Breast epithelium (tissue), 4 donors: Measurements from ENCODE around the gene HCFC1R1. TPM values are rescaled to one million over a fixed set of nuclear protein-coding genes. Genes with fewer than 3 reads are reported as not detected.
A peak's percentile ranks its signal among the peaks of the same experiment; 100 is the strongest.
"Not testable (repeated sequence)": the region's sequence is repeated elsewhere in the genome, so short reads cannot be mapped to it uniquely, and the experiment has no call there.

Experiments used
- DNase-seq, 2 donors: peaks; one replicate each; pipeline ENCODE4 v3.0.0-alpha.2; 2019; ENCODE audit warnings: low spot score in 2 of 2
- H3K27ac ChIP-seq, 2 donors: fragments of 200-600 bp; sonication (generic) in 1 of 2; one replicate each; pipeline ENCODE4 v1.5.1; 2016 to 2019; ENCODE audit warnings: mild to moderate bottlenecking in 1 of 2
- H3K27me3 ChIP-seq, 2 donors: fragments of 200-600 bp; sonication (generic) in 1 of 2; one replicate each; pipeline versions ENCODE4 v1.5.1 to v1.6.0; 2017 to 2019; ENCODE audit warnings: control low read depth in 1 of 2, mild to moderate bottlenecking in 1 of 2
- H3K36me3 ChIP-seq: fragments of 200-600 bp; one replicate; pipeline ENCODE4 v1.5.1; 2019
- H3K4me1 ChIP-seq, 2 donors: fragments of 200-600 bp; sonication (generic); one replicate each; pipeline ENCODE4 v1.5.1; 2016 to 2019; ENCODE audit warnings: control low read depth in 1 of 2
- H3K4me3 ChIP-seq, 3 donors: fragments of 200-600 bp; sonication (generic); 1 replicate in 2 of 3; 2 replicates in 1 of 3; pipeline ENCODE4 v1.5.1; 2016 to 2019; ENCODE audit warnings: mild to moderate bottlenecking in 3 of 3, moderate library complexity in 2 of 3
- H3K9me3 ChIP-seq, 2 donors: fragments of 200-600 bp; sonication (generic) in 1 of 2; one replicate each; pipeline ENCODE4 v1.5.1; 2016 to 2019; ENCODE audit warnings: control low read depth in 1 of 2
- POLR2A ChIP-seq: fragments of 450-650 bp; IDR thresholded peaks from one replicate; pipeline ENCODE4 v1.6.1; 2016; ENCODE audit warnings: antibody characterized with exemption, mild to moderate bottlenecking, moderate library complexity
- POLR2AphosphoS5 ChIP-seq, 3 donors: sonication (generic); formaldehyde crosslinking; IDR thresholded peaks; one replicate each; pipeline ENCODE4 v1.6.1; 2017; ENCODE audit warnings: antibody characterized with exemption in 3 of 3
- intact Hi-C: fragments of 100-400 bp; cut with DNase I; formaldehyde crosslinking; loops from one replicate; pipeline ENCODE4 v1.15.1; 2023; ENCODE audit warnings: low total_unique reads
- total RNA-seq, 3 donors: library from RNA; depleted of rRNA; stranded (reverse); fragments of >200 nt; gene quantifications; one replicate each; pipeline ENCODE4 v1.1.0, GENCODE V29; 2016
- TF ChIP-seq, protein P1 (sequence below), 3 donors: fragments of 450-650 bp; IDR thresholded peaks; one replicate each; pipeline ENCODE4 v1.5.1; 2016 to 2017; ENCODE audit warnings: antibody characterized with exemption in 3 of 3, mild to moderate bottlenecking in 3 of 3, moderate library complexity in 3 of 3

The HCFC1R1 gene, protein sequence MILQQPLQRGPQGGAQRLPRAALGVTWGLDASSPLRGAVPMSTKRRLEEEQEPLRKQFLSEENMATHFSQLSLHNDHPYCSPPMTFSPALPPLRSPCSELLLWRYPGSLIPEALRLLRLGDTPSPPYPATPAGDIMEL
- 10 to 100 TPM in 2 of 3 donors, 1 to 10 TPM in 1; 8.8 to 26.5 (median 17.3) TPM for total RNA-seq

DNA sequence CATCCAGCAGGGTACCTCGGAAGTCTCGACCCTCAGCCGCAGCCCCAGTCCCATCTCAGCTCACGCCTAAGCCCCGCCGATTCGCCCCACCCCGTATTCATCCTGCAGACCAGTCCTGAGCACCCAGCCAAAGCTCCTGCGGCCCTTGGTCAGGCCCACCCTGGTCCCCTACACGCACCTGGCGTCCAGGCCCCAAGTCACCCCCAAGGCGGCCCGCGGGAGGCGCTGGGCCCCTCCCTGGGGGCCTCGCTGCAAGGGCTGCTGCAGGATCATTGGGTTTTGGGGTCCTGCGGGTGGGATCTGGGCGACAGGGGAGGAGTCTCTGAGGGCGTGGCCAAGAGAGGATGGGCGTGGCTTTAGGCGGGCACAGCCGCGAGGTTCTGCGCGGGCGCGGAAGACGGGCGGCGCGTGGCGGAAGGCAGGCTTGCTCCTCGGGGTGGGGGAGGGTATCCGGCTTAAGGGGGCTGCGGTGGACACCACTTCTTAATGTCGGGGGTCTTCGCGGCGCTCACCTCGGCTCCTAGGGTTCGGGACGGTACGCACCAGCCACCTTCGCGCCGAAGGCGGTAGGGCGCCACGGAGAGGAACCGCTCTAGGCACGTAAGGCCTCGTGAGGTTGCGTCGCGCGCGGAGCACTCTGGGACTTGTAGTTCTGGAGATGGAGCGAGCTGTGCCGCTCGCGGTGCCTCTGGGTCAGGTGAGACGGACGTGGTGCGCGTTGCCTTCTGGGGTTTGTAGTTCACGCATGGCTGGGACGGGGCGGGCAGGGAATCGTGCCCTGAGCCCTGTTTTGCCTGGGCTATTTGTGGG is at the start of gene HCFC1R1, which contains the start of gene THOC6:
Gene HCFC1R1, minus strand, starts transcription at position 274 of the 810 bp plus-strand sequence. Its CDS starts 1 bp downstream, at position 273.
Gene THOC6, plus strand, starts transcription at position 367 of the 810 bp plus-strand sequence. Its CDS starts 292 bp downstream, at position 659.
- Histone ChIP-seq H3K4me3 (peak within 1 kb of the TSS; percentile 68 to 88 (median 70)), H3K4me1 (peaks cover 15 to 16% of the 10 kb centered on the region in 2 donors), H3K27ac (peak within 1 kb of the TSS; percentile 96 to 98), H3K27me3 (no peaks in the 10 kb centered on the region), H3K36me3 (no peaks in the 10 kb centered on the region), H3K9me3 (no peaks in the 10 kb centered on the region)
- intact Hi-C loops, result no loop called here
- DNase-seq, result peak; percentile 97 to 98
- TF ChIP-seq POLR2A, result peak; percentile 74
- TF ChIP-seq, protein P1, sequence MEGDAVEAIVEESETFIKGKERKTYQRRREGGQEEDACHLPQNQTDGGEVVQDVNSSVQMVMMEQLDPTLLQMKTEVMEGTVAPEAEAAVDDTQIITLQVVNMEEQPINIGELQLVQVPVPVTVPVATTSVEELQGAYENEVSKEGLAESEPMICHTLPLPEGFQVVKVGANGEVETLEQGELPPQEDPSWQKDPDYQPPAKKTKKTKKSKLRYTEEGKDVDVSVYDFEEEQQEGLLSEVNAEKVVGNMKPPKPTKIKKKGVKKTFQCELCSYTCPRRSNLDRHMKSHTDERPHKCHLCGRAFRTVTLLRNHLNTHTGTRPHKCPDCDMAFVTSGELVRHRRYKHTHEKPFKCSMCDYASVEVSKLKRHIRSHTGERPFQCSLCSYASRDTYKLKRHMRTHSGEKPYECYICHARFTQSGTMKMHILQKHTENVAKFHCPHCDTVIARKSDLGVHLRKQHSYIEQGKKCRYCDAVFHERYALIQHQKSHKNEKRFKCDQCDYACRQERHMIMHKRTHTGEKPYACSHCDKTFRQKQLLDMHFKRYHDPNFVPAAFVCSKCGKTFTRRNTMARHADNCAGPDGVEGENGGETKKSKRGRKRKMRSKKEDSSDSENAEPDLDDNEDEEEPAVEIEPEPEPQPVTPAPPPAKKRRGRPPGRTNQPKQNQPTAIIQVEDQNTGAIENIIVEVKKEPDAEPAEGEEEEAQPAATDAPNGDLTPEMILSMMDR (IDR thresholded peaks at IDR 0.05), result no peak
- TF ChIP-seq POLR2AphosphoS5 (IDR thresholded peaks at IDR 0.05), result peak; percentile 91 to 96 (median 93)

DNA sequence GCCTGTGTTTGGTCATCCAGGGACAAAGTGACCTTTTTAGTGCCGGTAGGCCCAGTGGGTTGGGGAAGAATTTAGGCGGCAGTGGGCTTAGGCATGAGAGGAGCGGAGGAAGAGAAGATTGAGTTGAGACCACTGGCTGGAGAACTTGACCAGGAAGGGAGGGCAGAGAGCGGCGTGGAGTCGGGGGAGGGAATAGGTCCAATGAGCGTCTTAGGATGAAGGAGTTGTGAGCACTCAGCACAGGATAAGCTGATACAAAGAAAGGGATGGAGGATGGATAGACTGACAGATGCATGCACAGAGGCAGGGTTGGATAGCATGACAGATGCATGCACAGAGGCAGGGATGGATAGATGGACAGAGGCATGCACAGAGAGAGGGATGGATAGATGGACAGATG is 49.7 kb upstream of the HCFC1R1 start:
- Histone ChIP-seq H3K27me3 (no peaks in the 10 kb centered on the region), H3K4me3 (no peak overlapping the region), H3K27ac (no peak overlapping the region), H3K36me3 (no peaks in the 10 kb centered on the region), H3K4me1 (no peaks in the 10 kb centered on the region), H3K9me3 (no peaks in the 10 kb centered on the region)
- intact Hi-C loops, result no loop called here
- DNase-seq, result no peak
- TF ChIP-seq POLR2AphosphoS5 (IDR thresholded peaks at IDR 0.05) (no peak), POLR2A (no peak)
- TF ChIP-seq, protein P1 (IDR thresholded peaks at IDR 0.05), result no peak

DNA sequence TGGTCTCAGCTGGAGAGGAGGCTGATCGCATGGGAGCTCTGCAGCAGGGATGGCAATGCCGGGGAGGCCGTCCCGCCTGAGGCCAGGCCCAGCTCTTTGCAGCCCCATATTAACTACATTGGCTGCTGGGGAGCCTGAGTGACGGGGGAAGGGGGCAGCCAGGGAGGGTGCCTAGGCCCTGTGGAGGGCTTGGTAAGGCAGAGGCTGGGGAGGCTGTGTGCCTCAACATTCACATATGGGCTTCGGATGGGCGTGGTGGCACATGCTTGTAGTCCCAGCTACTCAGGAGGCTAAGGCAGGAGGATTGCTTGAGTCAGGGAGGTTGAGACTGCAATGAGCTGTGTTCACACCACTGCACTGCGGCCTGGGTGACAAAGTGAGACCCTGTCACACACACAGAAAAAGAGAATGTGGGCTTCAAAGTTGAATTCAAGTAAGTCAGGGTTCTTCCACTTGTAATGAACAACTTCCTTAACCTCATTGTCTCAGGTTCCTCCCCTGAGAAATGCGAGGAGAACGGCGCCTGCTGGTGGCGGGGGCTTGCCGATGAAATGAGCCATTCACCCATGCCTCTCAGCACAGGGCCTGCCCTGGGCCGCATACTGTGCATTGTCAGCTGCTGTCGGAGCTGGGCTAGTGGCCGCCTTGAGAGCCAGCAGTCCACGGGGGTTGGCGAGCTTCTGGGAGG is 49.0 kb upstream of the HCFC1R1 start:
- intact Hi-C loops, result not testable (repeated sequence)

DNA sequence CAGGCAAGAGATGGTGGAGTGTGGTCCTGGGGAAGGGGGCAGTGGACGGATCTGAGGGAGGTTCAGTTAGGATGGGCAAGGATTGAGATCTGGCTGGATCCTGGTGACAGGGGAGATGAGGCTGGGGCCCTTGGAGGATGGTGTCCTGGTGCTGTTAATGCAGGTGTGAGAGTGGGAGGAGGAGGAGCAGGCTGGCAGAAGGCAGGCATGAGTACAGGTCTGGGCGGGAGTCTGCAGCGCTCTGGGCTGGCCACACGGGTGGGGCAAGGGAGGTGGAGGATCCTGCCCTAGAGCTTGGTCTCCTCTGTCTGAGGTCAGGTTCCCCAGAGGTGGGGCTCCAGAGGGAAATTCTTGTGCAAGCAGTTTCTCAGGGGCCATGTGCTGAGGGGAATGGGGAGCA is 48.4 kb upstream of the HCFC1R1 start:
- H3K9me3 ChIP-seq, intact Hi-C loops, H3K4me3 ChIP-seq, H3K27ac ChIP-seq, DNase-seq, H3K4me1 ChIP-seq, H3K36me3 ChIP-seq, H3K27me3 ChIP-seq: not testable (repeated sequence)

More for the DNA sequence above, 49.0 kb upstream of the HCFC1R1 start:
- H3K27me3 ChIP-seq, H3K36me3 ChIP-seq, H3K4me1 ChIP-seq, H3K9me3 ChIP-seq, H3K27ac ChIP-seq, H3K4me3 ChIP-seq, DNase-seq: not testable (repeated sequence)

DNA sequence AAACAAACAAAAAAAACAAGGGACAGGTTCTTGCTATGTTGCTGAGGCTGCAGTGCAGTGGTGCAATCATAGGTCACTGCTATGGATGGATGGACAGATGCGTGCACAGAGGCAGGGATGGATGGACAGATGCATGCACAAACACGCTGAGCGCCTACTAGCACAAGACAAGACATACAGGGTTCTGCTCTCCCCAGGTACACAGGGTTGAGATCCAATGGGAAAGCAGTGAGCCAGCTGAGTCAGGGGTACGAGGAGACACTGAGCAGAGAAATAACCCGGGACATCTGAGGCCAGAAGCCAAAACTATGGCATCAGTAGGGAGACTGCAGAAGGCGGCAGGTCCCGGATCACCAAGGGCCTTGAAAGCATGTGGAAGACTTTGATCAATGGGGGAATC is 47.9 kb upstream of the HCFC1R1 start:
- H3K4me1 ChIP-seq, result no peaks in the 10 kb centered on the region
- no peaks in the 10 kb centered on the region for H3K9me3 ChIP-seq
- intact Hi-C loops, result no loop called here
- no peak overlapping the region for H3K27ac ChIP-seq
- H3K4me3 ChIP-seq, result no peak overlapping the region
- H3K27me3 ChIP-seq, result no peaks in the 10 kb centered on the region
- no peak for DNase-seq
- TF ChIP-seq, protein P1 (IDR thresholded peaks at IDR 0.05), result no peak
- TF ChIP-seq POLR2AphosphoS5 (IDR thresholded peaks at IDR 0.05), result no peak
- TF ChIP-seq POLR2A, result no peak
- no peaks in the 10 kb centered on the region for H3K36me3 ChIP-seq
